T-helper 22 cell (primary cell): ENCODE measurements around the gene BORCS8.
"Not testable (repeated sequence)": the region's sequence is repeated elsewhere in the genome, so short reads cannot be mapped to it uniquely, and the experiment has no call there.

Experiments
- DNase-seq: peaks from one replicate; pipeline ENCODE4 v3.0.0-alpha.2; 2020; ENCODE audit warnings: low read depth

Gene BORCS8

GRCh38 chr19:19148504-19148903 lies 43.4 kb downstream of the BORCS8 start:
- not testable (repeated sequence) for DNase-seq

DNA sequence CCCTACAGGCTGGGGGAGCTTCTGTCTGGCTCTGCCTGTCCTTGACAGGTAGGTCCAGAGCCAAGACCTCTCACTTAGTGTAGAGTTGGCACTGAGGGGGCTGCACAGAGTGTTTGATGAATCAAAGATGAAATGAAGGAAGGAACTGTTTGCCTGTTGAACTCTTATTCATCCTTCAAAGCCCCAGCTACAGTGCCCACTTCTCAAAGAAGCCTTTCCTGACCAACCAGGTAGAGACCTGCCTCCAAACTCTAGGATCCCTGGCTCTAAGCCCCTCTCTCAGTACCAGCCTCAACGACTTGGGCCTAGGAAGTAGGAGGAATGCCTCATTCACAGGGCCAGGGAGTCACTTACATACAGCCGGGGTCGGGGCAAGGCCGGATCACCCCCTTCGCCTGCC lies 44.6 kb downstream of the BORCS8 start:
- DNase-seq, result no peak

GRCh38 chr19:19146865-19147264 lies 45.1 kb downstream of the BORCS8 start:
- no peak for DNase-seq

DNA sequence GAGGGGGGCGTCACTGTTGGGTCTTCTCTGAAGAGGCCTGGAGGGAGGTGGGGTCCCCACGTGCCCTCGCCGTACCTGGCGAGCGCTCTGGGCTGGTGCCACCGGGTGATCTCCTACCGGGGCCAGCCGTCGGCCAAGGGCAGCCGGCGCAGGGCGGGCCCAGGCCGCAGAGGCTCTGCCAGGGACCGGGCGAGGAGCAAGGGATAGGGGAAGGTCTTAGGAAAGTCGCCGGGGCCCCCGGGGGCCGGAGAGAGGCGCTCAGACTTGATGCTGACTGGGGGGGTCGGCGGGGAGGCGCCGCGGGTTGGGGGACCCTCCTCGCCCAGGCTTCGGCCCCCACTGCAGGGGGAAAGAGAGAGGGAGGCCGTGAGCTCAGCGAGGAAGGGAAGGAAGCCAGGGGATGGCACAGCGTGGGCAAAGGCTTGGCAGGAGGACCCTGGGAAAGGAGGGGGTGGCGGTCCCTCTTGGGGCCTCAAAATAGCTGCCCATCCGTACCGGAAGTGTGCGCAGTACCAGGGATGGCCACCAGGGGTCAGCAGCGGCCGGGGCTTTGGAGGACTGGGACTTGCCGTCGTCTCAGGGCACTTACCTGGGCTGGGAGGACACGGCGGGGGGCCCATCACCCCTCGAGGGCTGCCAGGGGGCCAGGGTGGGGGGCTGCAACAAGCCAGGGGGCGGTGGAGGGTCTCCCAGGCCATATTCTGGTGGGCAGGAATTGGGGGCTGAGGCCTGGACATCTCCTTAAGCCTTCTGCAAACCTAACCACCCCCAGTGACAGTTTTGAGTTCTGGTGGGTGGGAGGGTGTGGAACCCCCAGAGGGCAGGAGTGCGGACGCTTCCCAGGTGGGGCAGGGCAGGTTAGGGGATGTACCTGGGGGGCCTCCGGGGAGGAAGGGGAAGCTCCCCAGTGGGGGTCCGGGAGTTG lies 46.0 kb downstream of the BORCS8 start:
- peak; percentile 54 for DNase-seq

GRCh38 chr19:19145281-19145680 lies 46.7 kb downstream of the BORCS8 start:
- DNase-seq, result no peak

- no peak for DNase-seq
Observed at GRCh38 chr19:19142347-19142746, 49.6 kb downstream of the BORCS8 start.

DNA sequence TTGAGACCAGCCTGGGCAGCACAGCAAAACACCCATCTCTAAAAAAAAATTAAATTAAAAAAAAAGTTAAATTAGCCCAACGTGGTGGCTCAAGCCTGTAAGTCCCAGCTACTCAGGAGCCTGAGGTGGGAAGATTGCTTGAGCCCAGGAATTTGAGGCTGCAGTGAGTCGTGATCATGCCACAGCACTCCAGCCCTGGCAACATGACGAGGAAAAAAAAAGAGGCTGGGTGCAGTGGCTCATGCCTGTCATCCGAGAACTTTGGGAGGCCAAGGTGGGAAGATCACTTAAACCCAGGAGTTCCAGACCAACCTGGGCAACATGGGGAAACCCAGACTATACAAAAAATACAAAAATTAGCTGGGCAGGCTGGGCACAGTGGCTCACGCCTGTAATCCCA lies 51.5 kb downstream of the BORCS8 start:
- no peak for DNase-seq

- DNase-seq, result no peak
Observed at GRCh38 chr19:19139876-19140229, 52.1 kb downstream of the BORCS8 start.

- peak; percentile 94 for DNase-seq
Observed at GRCh38 chr19:19138109-19138981, 53.6 kb downstream of the BORCS8 start, which contains the start of gene TMEM161A. Gene TMEM161A, minus strand, starts transcription at chr19:19138478. Its CDS starts 50 bp downstream, at chr19:19138428.

- DNase-seq, result no peak
Observed at GRCh38 chr19:19137556-19138108, 54.3 kb downstream of the BORCS8 start.

DNA sequence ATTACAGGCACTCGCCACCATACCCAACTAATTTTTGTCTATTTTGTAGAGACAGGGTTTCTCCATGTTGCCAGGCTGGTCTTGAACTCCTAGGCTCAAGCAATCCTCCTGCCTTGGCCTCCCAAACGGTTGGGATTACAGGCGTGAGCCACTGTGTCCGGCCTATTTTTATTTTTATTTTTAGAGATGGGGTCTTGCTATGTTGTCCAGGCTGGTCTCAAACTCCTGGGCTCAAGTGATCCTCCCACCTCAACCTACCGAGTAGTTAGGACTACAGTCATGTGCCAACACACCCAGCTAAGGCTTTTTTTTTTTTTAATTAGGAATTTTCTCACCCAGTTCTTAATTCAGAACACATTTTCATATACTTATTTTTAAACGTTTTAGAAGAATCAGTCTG lies 56.2 kb downstream of the BORCS8 start:
- not testable (repeated sequence) for DNase-seq

GRCh38 chr19:19134687-19135158 lies 57.2 kb downstream of the BORCS8 start:
- DNase-seq, result no peak

DNA sequence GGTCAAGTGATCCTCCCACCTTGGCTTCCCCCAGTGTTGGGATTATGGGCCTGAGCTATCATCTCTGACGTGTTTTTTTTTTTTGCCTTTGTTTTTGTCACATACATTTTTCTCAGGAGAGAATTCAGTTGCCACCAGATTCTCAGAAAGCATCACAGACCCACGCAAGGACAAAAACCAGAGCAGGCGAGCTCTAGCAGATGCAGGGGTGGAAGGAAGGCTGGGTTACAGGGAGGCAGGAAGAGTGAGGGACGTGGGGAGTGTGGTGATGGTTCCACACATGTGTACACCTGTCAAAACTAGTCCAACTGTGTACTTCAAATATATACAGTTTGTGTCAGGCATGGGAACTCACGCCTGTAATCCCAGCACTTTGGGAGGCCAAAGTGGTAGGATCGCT lies 58.0 kb downstream of the BORCS8 start:
- DNase-seq, result no peak

DNA sequence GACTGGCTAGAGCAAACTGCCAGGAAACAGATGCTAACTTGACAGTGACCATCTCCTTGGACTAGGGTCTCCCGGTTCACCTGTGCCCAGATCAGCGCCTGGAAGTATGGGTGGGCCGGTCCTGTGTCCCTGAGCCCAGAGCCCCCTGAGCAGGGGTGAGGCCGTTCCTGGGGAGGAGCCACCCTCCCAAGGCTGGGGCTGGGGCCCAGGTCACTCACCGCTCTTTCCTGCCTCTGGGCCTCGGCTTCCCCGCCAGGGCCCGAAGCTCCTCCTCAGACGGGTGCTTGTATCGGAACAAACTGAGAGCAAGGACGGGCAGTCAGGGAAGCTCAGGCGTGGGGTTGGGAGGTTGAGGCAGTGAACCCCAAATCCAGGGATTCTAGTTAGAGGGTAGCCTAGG lies 59.0 kb downstream of the BORCS8 start:
- DNase-seq, result no peak

GRCh38 chr19:19131989-19132388 lies 60.0 kb downstream of the BORCS8 start:
- no peak for DNase-seq
